ENCODE measurements around the gene GPRC5A.

- no peak for TF ChIP-seq CTCF (IDR thresholded peaks at IDR 0.05)
- no peak for TF ChIP-seq POLR2AphosphoS5 (IDR thresholded peaks at IDR 0.05)
Measured at GRCh38 chr12:12912711-12913110, 21.3 kb downstream of the GPRC5A start.

Data from sigmoid colon (tissue), 4 donors.